Stimulated activated CD8-positive, alpha-beta memory T cell treated with anti-CD3 and anti-CD28 coated beads, Interleukin-12 subunit alpha, Interleukin-12 subunit beta, amount 100 ng/mL, for 4 hours (primary cell): ENCODE measurements around the gene MAD1L1.
A peak's percentile ranks its signal among the peaks of the same experiment; 100 is the strongest.

Source experiments
- DNase-seq: peaks from one replicate; pipeline ENCODE4 v3.0.0-alpha.2; 2020; ENCODE audit warnings: low read depth

The MAD1L1 gene

DNA sequence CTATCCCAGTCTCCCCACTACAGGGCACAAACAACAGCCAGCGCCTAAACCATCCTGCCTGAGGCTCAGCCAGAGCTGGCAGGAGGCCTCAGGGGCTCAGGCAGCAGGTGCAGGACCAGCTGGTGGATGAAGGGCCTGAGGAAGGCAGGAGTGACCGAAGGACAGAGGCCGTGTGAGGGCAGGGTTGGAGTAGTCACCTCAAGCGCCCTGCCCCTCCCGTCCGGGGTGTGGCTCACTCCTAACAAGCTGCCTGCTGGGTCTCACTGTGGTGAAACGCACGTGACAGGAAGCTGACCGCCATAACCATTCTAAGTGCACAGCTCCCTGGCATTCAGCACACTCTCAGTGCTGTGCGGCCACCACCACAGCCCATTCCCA lies 281.6 kb downstream of the MAD1L1 start:
- no peak for DNase-seq

DNA sequence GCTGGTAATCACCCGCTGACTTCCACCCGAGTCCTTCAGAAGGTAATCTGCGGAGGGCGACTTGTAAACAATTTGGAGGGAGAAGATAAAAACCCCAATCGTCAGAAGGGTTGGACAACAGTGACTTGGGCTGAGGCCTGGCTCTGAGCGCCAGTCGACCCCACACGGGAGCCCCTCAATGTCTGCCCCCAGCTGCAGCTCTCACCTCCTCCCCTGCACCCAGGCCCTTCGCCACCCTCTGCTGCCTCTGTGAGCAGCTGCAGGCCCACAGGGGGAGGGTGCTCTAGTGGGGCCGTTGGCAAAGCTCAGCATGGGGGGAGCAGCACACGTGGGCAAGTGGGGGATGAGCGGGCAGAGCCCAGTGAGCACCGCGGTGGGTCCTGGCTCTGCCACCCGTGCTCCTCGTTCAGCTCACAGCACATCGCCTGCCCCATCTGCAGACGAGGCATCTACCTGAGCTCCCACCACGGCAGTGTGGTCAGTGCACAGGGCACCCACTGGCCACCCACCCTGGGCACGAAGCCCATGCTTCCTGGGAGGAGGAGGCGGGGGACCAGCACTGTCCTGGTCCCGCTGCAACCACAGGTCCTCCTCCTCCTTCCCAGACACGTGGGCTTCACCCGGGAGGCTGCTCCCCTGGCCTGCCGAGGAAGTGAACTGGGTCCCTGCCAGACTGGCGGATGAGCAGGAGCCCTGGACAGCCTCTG lies 282.1 kb downstream of the MAD1L1 start:
- no peak for DNase-seq

DNA sequence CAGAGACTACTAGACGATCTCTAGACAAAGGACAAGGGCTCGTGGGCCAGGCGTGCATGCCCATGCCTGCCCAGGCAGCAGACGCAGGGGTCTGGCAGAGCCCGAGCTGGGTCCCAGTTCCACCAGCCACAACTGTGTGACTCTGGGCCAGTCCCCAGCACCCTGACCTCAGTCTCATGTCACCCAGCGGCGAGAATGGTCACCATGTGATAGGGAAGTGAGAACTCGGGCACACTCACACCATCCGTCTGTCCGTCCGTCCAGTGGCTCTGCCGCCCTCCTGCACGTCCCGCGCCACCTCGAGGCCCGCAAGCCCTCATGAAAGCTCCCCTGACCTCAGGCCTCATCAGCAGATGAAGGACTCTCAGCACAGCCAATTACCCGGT lies 282.7 kb downstream of the MAD1L1 start:
- no peak for DNase-seq

DNA sequence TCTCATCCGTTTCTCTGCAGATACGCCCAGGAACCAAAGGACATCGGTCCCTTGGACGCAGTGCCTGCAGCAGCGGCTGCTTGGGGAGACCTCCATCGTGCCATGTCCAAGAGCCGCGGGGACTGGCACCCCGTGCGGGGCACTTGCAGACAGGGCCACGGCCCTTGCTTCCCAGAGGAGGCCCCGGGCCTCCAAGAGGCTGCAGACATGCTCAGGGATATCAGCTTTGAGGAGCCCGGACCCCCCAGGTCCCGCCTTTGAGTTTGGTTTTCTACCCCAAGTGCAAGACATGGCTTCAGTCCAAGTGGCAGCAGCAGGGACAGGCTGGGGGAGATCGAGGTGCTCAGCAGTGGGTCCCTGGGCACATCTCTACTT lies 283.1 kb downstream of the MAD1L1 start:
- DNase-seq: no peak

DNA sequence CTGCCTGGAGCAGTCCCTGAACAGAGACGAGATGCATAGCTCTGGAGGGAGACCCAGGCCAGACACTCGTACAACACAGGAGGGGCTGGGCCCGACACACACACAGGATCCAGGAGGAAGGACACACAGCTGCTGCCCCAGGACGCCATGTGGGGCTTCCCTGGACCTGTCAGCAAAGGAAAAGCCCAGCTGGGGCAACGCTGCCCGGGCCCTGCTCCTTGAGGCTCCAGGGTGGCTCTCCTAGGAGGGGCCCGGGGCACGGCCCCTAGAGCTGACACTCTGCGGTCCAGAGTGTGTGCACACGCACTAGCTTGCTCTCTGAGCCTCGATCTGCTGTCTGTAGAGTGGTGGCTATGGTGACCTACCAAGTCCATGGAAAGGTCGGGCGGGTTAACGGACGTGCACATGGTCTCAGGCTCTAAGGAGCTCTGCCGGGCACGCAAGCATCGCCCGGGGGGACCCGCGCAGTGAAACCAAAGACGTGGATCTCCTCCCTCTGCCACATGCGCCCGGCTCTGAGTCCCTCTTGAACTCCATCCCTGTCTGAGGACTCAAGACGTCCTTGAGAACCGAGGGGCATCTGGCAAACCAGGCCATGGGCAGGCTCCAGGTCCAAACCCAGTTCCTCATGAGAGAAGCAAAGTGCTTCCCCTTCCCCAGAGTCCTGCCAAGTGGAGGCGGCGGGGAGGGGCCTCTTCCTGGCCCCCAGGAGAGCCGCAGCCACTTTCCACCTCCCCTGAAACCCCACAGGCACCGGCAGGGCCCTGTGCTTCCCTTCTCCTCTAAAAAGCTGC lies 283.7 kb downstream of the MAD1L1 start:
- DNase-seq: no peak

DNA sequence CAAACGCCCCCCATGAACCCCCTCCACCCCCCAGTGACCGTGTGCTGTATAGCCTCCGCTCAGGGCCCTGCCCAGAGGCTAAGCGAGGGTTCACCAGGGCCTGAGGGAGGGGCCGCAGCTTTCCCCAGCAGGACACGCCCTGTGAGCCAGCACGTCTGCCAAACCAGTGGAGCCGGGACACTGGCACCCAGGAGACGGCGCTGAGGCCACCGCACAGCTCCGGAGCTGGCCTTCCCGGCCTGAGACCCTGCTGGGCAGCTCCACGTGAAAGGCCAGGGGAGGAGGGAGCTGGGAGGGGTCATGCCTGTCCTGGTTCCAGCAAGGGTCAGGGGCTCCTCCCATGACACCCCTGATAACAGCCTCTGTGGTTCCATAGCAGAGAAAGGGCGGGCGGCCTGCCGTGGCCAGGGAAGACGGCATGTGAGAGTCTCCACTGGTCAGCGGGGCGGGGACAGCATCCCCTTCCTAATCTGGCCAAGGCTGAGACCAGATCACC lies 284.4 kb downstream of the MAD1L1 start:
- DNase-seq: no peak

DNA sequence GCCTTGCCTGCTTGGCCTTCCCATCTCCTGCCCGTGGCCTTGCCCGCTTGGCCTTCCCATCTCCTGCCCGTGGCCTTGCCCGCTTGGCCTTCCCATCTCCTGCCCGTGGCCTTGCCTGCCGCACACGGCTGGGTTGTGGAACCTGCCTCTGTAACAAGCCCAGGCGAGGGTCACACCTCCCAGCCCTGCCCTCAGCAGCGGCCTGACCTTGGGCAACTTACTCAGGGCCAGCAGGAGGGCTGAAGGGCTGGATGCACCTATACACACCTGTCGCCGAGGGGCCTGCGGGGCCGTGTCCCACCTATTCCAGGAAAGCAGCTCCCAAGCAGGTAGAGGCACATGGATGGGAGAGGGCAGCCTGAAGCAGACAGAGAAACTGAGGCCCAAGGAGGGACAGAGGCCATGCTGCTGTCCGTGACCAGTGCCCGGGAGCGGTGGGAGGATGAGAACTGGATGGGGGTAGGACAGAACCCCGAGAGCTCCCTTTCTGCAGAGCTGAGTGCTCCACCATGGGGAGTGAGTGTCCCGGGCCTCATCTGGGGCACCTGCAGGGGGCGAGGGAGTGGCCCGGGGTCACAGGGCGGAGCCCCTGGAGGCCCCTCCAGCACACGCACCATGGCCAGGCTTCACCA lies 285.0 kb downstream of the MAD1L1 start:
- DNase-seq: no peak

DNA sequence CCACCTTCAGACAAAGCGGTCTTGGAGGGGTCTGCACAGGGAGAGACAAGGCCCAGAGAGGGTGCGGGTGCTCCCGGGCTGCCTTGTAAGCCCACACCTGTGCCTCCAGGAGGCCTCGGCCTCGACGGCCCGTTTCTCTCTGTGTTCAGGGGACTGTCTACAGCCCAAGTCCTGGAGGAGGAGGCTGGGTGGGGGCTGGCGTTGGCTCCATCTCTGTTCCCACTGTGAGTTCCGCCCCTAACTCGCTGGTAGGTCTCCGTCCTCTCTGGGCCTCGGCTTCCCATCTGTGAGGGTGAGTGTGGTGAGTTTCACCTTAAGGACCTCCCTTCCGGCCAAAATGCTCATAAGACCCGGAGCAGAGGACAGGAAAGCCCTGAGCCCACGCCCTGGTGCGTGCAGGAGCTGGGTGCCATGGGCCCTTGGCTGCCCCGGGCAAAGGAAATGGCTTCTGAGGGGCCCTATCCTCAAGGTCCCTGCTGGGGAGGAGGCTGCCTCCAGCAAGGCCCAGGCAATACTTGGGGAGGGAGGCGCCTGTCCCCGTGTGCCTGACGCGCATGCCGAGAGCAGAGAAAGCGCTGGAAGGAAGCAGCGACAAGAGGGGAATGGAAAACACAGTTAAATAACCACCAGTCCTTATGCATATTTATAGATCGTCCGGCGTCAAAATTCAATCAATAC lies 285.8 kb downstream of the MAD1L1 start:
- no peak for DNase-seq

DNA sequence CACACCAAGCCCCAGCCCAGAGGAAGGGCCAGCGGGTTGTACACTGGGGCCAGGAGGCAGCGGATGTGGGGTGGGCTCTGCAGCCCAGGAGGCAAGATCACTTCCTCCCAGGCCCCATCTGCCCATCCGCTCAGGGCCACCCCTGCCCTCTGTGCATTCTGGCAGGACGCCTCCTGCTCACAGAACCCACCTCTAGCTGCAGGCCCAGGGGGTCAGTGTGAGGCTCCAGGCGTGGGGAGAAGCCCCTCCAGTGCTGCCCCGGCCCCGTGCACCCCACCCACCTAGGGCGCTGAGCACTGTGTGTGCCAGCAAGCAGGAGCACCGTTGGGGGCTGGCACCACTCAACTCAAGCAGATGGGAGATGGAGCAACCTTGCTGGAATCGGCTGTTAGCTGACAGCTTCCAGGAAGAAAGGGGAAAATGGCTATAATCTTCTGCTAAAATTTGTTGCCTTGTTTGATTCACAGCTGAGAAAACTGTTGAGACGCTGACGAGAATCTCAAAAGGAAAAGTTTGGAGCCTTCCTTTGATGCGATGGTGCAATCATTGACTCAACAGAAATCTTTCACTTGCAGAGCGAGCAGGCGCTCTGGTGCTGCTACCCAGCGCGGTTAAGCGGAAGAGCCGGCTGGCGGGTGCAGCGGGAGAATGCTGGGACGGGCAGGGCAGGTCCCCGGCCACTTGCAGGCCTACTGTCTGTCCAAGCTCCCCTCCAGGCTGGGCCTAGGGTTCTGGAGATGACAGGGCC lies 286.5 kb downstream of the MAD1L1 start:
- DNase-seq: no peak

DNA sequence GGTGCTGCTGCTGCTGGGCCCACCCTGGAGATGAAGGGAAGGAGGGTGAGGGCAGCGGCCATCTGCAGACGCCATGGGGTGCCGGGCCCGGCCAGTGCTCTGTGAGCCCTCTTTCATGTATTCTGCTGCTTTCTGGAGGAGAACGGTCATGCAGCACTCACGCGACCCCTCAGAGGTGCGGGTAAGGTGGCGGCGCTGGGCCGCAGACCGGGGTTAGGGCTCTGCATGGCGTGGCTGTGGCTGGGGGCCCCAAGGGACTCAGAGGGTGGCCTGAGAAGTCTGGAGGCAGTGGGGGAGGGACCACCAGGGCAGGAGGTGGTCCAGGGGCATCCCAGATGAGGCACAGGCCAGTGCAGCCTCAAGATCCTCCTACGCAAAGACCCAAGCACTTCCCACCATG lies 287.2 kb downstream of the MAD1L1 start:
- DNase-seq: no peak

DNA sequence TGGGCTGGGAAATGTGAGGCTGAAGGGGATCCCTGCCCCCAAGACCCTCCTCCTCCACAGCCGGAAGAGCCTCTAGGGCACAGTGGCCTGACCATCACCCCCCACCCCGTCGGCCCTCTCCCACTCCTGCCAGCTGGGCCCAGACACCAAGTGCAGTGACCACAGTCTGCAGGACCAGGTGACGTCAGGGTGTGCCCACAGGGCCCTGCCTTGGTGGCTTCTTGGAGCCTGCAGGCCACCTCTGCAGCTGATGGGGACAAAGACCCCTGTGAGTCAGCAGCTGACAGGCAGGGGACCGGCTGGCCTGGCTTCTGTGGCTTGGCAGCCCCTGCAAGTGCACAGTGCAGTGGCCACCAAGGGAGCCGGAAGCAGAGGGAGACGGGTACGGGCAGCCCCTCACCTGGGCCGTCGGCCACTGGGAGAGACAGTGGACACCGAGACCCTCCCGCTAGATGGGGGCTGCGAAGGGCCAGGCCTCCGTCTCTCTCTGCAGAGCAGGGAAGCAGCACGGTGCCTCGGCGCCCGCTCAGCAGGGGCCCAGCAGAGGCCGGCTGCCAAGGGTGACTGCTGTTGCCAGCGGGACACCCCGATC lies 288.0 kb downstream of the MAD1L1 start:
- DNase-seq: no peak

DNA sequence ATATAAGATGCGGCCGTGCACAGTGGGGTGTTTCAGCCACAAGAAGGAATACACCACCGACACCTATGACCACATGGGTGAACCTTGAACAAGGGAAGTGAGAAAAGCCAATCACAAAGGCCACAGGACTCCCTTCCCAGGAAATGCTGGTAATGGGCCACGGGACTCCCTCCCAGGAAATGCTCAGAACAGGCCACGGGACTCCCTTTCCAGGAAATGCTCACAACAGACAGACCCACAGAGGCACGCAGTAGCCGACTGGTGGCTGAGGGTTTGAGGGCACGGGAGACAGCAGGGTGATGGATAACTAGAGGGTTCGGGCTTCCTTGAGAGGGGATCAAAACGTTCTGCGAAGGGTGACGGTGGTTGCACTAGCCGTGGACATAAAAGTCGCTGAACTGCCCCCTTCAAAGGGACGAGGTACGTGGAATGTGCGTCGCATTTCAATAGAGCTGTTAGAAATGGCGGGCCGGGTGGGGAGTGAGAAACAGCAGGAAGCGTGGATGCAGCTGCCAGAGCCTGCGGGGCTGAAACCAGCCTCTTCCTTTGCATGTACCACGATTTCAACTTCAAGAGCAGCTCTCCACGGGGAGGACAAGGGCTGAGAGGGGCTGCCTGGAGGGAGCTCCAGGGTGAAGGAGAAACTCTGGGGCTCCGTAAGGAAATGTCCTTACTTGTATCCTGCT lies 288.7 kb downstream of the MAD1L1 start:
- no peak for DNase-seq

DNA sequence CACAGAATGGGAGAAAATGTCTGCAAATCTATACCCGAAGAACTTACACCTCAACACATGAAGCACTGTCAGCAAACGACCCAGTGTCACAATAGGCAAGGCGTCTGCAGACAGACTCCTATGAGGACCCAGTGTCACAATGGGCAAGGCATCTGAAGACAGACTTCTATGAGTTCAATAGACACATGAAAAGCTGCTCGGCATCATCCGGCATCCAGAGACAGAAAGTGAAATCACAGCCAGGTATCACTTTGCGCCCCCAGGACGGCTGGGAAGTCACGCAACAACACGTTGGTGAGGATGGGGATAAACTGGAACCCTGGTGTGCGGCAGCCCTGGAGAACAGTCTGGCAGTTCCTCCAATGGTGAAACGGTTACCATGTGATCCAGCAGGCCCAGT lies 289.4 kb downstream of the MAD1L1 start:
- DNase-seq: no peak

DNA sequence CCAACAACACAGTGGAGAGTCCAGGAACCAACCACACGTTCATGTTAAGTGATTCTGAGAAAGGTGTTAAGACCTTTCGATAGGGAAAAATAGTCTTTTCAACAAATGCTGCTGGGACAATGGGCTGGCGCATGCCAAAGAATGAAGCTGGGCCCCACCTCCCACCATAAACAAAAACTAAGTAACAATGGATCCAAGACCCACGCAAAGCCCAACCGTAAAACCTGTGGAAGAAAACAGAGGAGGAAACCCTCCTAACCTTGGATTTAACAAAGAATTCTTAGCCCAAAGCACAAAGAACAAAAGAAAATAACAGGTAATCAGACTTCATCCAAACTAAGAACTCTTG lies 289.8 kb downstream of the MAD1L1 start:
- DNase-seq: no peak

DNA sequence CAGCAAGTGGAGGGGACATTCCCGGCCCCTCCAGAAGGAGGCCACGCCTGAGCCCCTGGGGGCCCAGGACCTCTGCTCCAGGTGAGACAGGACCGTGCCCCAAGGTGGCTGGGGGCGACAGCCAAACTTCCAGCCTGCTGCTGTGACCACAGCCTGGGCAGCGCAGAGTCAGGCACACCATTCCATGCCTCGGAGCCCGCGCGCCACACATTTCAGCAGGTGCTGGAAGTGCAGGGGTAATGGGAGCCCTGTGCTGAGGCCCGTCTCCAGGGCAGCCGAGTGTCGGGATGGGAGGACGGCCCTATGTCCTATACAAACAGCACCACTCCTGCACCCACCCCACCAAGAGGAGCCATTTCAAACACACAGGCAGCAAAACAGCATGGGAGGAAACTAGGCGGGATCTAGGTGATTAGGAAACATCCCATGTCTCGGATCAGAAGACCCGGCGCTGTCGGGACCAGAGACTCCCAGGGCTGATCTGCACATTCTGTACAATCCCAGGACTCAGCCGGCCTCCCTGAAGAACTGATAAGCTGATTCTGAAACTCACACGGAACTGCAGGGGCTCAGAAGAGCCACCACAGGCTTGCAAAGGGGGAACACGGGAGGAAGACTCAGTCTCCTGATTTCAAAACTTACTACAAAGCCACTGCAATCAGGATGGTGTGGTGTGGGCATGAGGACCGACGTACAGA lies 290.4 kb downstream of the MAD1L1 start:
- DNase-seq: no peak

DNA sequence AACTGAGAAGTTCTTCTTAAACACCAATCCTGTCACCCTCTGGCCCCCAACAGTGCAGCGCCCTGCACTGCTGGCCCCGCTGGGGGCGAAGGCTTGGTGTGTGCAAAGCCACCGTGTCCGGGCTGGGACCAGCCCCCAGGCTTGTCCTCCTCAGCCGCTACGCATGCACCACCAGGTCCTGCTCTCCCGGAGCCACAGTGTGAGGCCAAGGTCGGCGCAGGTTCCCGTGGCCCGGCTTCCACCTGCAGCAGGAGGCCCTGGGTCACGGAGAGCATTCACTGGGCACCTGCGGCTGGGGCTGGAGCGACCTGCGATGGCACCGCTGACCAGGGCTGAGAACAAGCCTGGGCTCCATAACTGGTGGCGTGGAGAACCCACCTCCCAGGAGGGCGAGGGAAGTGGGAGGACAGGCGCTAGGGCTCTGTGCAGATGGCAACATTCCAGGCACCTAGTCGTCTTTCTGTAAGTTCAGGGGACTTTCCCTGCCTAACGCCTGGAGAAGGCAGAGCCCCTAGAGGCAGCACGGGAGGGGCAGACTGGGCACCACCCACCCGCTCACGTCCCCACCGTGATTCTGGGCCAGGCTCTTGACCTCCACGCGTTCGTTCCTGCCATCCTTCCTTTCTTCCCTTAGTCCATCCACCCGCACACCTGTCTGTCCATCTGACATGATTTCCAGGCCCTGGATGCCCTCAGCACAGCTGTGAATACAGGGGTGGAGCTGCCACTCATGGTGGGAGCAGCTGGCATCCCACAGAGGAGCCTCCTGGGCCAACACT lies 291.1 kb downstream of the MAD1L1 start:
- no peak for DNase-seq

DNA sequence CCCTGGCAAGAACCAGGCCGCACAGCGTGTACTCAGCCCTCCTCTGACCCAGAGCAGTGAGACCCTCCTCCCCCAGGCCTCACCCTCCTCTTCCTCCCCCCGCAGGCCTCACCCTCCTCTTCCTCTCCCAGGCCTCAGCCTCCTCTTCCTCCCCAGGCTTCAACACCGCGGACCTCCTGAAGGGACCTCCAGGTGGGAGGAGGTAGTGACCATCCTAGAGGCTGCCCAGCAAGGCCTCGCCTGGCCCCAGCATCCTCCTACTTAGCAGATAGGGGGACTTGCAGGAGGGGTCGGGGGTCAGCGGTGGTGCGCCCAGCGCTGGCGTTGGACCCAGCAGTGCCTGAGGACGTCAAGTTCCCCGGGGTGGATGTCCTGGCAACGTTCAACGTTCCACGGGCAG lies 291.9 kb downstream of the MAD1L1 start:
- DNase-seq: no peak

DNA sequence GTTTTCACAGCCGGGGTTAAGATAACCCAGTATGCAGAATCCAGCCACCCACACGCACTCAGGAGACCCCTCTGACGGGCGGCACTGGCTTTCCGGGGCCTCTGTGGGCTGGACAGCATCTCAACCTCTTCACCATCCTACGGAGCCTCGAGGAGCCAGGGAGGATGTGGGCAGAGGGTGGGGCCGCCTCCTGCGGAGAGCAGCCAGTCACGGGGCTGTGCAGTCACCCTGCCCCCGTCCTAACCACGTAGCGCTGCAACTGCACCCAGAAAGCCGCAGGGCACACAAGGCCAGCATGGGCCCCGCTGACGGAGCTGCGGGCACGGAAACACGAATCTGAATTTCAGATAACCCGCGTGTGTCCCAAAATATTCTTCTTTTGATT lies 292.4 kb downstream of the MAD1L1 start:
- peak; percentile 83 for DNase-seq
